Stimulated activated CD4-positive, alpha-beta T cell treated with anti-CD3 and anti-CD28 coated beads, Interleukin-1b, Interleukin-23, amount 100 ng/mL, for 48 hours (primary cell): ENCODE measurements around the gene SDR9C7.
"Not testable (repeated sequence)": the region's sequence is repeated elsewhere in the genome, so short reads cannot be mapped to it uniquely, and the experiment has no call there.

Source experiments
- DNase-seq: peaks from one replicate; pipeline ENCODE4 v3.0.0-alpha.2; 2020

SDR9C7 gene

DNA sequence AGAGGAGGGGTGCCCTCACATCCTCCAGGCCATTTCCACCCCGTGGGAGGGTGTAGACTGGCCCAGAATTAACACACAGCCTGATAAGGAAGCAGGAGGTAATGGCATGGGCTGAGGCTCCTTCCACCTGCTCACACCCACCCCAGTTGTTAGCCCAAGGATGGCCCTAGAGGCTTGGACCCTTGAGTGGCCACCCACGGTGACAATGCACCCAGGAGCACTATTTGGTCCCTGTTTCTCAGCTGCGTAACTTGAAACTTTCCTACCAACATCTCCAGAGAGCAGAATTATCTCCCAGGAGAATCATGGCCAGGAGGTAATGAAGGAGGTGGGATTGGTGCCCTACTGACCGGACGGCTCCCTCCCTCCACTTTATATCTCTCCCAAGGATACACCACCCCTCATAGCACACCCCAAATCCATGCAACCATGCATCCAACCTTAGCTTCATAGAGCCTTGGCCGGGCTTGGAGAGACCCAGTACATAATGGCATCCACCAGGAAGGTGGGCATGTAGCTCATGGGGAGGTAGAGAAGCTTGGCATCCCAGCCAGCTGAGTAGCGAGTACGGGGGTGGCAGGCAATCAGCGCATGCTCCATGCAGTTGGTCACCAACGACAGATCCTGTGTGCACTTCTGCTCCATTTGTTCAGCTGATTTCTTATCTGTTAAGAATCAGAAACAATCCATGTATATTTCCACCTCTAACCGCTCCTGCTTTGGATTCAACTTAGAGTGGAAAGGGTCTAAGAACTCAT is 17.6 kb upstream of the SDR9C7 start:
- no peak for DNase-seq

DNA sequence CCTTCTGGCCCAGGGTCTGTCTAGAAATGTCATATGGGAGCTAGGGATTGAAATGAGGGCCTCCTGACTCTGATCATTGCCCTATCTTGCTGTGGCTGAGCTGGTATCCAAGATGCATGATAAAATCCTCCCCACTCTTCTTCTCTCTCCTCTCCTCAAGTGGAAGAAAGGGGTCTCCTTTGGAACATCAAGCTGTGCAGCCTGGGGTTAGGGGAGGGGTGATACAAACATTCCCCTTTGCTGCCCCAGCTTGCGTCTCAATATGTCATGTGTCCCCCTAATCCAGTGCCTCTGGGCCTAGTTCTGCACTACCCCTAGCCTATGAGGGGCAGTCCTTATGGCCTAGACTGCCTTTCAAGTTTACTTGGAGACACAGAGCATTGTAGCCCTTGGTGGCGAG is 14.7 kb upstream of the SDR9C7 start:
- DNase-seq = no peak

DNA sequence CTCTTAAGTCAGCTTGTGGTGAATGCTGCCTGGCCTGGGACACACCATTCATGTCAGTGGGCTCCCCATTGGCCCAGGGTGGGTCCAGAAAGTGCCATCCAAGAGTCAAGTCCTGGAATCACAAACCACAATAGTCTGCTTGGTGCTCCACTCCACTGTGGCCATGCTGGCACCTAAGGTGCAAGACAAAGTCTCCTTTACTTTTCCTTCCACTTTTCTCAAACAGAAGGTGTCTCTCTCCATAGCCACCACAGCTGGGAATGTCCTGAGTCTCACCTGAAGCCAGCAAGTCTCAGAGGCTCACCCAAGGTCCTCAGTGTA is 14.2 kb upstream of the SDR9C7 start:
- DNase-seq = no peak

DNA sequence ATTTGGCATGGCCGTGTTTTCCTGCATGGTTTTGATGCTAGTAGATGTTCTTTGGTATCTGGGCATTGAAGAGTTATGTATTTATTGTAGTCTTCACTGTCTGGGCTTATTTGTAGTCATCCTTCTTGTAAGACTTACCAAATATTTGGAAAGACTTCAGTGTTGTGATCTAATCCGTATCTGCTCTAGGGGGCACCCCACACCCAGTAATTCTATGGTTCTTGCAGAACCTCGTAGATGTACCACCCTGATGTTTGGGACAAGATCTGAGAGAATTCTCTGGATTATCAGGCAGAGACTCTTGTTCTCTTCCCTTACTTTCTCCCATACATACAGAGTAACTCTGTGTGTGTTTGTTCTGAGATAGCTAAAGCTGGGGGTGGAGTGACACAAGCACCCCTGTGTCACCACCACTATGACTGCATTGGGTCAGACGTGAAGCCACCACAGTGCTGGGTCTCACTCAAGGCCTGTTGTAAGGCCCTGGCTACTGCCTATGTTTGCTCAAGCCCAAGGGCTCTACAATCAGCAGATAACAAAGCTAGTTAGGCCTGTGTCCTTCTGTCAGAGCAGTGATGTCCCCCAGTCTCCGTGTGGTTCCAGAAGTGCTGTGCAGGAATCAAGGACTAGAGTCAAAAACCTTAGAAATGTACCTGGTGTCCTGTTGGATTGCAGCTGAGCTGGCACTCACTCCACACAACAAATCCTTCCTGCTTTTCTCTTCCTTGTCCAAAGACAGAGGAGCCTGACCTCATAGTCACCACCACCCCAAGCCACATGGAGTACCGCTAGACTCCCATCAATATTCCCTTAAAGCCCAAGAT is 13.6 kb upstream of the SDR9C7 start:
- no peak for DNase-seq

DNA sequence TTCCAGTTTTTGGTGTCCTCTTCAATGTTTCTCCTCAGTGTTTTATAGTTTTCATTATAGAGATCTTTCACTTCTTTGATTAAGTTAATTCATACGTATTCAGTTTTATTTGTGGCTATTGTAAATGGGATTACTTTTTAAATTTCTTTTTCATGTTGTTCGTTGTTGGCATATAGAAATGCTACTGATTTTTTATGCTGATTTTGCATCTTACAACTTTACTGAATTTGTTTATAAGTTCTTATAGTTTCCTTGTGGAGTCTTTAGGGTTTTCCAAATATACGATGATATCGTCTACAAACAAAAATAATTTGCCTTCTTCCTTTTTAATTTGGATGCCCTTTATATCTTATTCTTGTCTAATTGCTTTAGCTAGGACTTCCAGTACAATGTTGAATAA is 9.7 kb upstream of the SDR9C7 start:
- no peak for DNase-seq

DNA sequence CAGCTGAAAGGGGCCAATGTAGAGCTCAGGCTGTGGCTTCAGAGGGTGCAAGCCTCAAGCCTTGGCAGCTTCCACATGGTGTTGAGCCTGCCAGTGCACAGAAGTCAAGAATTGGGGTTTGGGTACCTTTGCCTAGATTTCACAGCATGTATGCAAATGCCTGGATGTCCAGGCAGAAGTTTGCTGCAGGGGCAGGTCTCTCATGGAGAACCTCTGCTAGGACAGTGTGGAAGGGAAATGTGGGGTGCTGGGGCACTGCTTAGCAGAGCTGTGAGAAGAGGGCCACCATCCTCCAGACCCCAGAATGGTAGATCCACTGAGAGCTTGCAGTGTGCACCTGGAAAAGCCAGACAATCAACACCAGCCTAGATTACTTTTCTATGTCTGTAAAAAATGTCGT is 9.2 kb upstream of the SDR9C7 start:
- DNase-seq = not testable (repeated sequence)

DNA sequence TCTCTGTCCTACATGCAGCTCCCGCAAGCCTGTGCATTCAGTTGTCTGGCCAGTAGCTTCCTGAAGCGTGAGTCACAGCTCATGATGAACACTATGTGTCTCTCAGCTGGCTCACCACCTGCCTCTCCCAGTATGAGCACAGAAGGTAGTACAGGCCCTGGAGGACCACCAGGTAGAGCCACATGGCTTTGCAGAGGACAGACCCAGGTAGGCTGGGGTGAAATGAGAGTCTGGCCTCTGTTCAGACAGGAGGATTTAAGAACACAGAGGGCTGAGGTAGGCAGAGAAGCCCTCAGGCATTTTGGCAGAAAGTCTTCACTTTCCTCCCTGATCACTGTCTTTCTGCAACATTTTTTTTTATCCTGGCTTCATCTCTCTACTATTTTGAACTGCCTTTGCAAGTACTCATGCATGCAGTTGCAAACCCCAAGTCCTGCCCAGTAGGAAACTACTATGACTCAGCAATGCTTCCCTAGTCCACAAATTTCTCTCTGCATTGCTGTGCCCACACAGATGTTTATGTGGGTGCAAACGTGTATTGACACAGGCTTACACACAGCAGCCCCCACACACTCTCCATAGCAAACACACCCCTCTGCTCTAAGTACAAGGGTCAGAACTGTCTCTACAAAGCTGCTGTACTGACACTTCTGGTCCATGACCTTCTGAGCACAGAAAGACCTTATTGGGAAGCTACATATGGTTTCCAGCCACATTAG is 7.2 kb upstream of the SDR9C7 start:
- no peak for DNase-seq

DNA sequence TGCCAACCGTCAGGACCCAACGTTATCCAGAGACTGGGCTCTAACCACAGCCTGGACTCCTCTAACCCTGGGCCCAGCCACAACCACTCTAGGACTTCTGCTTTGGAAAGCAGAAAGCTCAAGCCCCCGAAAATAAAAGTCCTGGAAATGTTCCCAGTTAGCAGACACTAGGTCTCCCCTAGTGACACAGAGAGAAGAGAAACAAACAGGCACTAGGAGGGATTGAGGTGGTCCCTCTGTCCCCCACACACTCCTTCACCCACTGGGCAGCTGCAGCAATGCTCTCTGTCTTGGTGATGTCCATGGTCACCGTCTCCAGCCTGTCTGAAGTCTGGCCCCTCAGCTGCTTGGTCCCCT is 6.7 kb upstream of the SDR9C7 start:
- not testable (repeated sequence) for DNase-seq

DNA sequence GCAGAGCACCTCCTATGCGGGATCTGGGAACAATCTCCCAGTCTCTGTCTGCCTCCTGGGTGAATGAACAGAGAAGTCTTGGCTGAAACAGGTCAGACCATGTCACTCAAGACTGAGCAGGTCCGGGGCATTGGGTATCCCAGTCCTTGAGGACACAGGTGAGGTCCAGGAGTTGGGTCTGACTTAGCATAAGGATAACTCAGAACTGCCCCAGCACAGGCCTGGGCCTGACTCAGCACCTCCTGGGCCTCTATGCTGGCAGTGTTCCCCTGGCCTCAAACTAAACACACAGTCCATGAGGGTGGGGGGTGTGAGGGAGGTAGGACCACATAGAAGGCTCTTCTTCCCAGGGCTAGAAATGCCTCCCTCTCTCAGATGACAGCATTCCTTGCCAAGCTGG is 1.5 kb upstream of the SDR9C7 start:
- no peak for DNase-seq

DNA sequence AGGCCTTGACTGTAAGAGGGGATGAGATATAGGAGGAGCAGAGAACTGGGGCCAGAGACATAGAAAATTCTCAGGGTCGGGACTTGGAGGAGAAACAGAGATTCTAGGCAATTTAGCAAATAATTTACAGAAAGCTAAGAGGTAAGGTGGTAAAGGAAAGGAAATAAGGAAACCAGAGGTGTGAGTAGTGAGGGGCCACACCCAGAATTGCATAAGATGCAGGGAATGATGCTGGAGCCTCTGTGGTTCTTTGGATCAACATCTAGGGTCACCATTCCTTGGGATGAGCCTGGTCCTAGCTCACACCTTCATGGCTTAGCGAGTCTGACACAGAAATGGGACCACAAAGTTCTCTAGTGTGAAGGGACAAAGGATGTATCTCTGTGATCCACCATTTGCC is 949 bp upstream of the SDR9C7 start:
- no peak for DNase-seq

DNA sequence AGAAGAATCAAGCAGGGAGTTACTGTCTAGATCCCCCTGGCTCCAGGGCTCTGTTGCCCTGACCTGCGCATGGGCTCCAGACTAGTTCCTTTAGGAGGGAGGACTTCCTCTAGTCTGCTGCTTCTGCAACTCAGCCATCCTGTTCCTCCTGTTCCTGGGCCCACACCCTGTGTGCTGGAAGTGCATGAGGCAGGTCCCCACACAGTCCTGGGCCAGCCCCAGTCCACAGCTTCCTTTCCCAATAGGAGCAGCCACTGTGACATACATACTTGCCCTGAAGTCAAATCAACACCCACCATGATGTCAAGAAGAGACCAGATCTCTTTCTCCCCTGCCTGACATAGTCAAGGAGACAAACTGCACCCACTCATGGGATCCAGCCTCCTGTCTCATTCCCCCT is 1.3 kb downstream of the SDR9C7 start:
- DNase-seq = no peak

DNA sequence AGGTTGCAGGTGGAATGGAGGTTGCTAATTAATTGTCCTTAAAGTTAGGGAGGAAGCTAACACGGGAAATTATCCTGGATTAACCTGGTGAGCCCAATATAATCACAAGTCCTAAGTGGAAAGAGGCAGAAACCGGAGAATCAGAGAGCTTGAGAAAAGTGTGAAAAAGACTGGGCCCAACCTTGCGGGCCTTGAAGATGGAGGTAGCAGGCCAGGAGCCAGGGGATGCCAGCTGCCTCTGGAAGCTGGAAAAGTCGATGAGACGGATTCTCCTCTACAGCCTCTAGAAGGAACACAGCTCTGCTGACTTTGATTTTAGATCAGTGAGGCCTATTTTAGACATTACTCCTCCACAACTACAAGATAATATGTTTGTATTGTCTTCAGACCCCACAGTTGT is 2.1 kb downstream of the SDR9C7 start:
- DNase-seq = no peak

DNA sequence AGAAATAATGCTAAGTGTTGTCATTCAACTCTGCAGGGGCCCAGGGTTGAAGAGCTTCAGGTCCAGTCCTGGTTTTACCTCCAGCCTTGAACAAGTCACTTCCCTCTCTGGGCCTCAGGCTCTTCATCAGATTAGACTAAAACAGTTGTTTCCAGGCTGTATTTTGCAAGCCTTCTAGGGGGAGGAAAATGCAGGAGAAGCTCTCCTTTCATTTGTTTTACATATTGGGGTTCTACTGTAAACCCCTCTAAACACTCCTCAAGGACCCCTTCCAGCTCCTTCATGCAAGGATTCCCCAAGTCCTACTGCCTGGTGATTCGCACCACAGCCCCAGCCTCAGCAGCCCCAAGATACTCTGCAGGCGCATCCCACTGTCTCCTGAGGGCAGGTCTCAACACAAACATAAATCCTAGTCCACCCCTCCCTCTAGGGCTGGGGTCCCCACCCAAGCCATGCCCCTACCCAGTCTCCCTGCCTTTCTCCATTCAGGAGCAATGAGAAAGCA is 2.7 kb downstream of the SDR9C7 start:
- no peak for DNase-seq

DNA sequence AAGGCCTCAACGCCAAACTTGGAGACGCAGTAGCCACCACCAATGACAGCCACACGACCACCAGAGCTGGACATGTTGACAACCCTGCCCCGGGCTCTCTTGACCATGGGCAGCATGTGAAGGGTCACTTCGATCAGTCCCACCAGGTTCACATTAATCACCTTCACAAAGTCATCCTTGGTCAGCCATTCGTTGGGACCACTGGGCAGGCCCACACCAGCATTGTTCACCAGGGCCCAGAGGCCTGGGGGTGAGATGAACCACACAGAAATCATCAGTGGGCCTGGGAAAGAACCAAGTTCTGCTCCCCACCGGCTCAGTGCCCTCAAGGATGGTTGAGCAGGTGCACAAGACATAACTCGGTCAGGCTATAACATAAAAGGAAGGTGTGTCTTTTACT is 4.0 kb downstream of the SDR9C7 start:
- DNase-seq = no peak

DNA sequence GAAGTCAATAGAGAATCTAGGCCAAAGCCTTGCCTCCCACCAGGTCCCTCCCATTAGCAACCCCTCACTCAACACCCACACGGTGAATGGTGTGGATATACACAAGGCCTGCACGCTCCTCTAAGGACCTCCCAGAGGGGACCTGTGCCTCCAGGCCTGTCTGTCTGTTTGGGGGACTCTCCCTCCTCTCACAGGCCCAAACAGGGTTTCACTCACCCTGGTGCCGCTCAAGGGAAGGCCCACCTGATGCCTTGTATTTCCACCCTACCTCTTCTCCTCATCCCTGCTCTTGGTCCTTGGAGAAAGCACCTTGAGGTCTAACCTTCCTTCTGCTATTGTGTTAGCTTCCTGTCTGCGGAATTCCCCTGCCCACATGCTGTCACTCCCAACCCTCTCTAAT is 4.4 kb downstream of the SDR9C7 start:
- no peak for DNase-seq

DNA sequence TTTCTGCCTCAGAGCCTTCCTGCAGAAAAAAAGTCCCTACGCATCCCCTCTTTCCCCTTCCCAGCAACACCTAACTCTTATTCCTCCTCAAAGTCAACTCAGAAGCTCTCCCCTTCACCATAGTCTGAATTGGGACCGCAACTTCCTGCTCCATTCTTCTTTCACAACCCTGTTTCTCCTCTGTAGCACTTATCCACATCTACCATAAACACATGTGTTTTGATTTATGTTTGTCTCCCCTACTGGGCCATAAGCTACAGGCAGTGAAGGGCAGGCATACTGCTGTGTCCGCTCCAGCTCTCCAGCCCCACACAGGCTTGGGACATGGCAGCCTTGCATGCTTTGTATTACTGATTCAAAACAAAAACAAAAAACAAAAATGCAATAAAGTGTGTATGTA is 5.9 kb downstream of the SDR9C7 start:
- no peak for DNase-seq

DNA sequence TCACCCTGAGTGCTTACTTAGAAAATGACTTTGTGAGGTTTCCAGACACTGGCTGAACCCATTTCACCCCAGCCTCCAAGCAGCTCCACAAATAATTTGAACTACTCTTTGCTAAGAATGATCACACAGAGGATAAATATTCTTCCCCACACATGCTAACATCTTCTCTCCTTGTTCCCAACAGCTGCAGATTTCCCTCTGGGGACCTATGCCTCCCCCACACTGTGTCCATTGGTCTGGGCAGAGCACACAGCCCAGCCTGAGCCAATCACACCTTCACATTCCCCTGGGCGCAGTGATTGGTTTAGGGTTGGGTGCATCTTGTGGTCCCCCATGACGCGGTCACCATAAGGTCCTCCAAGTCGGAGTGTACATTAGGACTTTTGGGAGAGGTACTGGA is 6.9 kb downstream of the SDR9C7 start:
- DNase-seq = no peak

DNA sequence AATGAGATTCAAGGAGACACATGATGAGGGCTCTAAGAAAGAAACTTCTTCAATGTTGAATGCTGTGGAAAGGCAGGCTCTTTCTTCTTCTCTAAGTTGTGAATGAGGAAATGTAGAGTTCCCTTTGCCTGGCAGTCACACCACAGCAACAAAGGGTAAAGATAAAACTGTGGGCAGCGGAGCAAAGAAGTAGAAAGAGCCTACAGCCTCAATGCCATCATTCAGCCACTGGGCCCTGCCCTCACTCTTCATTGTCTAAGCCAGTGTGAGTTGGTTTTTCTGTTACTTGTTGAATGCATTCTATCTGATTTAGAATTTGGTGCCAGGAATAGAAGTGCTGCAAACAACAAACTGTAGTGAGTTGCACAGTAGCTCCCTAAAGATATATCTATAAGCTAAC is 12.2 kb downstream of the SDR9C7 start:
- no peak for DNase-seq

DNA sequence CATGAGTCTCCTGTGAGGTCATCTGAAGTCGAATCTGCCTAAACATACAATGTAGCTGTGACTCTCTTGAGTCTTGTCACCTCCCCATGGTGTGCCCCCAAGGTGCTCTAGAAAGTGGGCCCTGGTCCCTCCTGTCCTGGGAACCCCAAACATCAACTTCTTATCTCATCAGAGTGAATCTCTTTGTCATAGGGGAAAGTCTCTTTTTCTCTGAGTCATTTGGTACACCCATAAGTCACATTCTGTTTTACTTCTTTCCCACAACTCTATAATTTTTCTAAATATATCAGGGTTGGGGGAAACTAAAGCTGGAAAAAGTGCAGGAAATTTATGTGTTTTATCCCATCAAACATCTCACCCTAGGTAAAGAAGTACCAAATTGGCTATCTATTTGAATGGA is 12.9 kb downstream of the SDR9C7 start:
- no peak for DNase-seq

DNA sequence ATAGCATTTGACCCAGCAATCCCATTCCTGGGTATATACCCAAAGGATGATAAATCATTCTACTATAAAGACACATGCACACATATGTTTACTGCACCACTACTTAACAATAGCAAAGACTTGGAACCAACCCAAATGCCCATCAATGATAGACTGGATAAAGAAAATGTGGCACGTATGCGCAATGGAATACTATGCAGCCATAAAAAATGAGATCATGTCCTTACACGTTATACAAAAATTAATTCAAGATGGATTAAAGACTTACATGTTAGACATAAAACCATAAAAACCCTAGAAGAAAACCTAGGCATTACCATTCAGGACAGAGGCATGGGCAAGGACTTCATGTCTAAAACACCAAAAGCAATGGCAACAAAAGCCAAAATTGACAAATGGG is 16.1 kb downstream of the SDR9C7 start:
- DNase-seq = not testable (repeated sequence)

DNA sequence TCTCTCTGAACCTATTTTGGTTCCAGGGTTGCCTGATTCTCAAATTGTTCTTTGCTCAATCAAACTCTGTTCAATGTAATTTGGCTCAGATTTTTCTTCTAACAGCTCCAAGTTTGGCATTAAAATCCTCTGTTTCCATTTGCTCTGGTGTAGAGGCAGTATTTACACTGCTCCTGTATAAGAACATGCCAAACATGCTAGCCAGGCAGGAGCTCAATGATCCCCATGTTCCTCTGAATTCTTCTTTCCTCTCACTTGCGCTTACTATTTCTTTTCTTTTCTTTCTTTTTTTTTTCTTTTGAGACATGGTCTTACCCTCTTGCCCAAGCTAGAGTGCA is 17.2 kb downstream of the SDR9C7 start:
- DNase-seq = no peak

DNA sequence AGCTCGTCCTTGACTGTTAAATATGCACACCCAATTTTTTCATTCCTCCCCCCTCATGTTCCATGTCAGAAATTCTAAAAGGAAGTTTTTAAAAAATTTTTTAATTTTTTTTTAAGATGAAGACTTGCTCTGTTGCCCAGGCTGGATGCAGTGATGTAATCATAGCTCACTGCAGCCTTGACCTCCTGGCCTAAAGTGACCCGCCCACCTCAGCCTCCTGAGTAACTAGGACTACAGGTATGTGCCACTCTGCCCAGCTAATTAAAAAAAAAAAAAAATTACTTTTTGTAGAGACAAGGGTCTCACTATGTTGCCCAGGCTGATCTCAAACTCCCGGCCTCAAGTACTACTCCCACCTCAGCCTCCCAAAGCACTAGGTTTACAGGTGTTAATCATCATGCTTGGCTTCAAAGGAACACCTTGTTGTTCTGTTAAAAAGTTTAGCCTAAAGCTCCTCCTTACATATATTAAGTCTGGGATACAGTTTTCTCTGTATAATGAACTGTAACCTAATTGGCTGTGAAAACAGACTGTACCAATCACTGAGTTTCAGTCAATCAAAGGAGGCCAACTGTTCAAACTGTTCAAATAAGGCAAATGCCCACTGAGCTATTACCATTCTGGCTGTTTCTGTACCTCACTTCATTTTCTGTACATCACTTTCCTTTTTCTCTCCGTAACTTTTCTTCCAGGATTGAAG is 17.8 kb downstream of the SDR9C7 start:
- DNase-seq = no peak

DNA sequence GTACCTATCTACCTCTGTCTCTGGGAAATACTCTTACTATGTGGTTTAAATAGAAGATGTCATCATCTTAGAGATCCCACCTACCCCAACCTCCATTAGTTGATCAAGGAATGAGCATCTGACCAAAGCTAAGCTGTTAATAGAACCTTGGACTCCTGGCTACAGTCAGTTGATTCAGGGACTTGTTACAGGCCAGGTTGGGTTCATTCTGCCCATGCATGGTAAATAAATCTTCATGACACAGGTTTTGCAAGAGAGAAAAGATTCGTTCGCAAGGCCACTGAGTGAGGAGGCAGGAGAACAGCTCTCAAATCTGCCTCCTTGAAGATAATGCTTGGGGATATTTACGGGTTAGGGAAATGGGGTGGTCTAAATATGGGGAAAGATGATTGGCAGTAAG is 19.5 kb downstream of the SDR9C7 start:
- DNase-seq = no peak

DNA sequence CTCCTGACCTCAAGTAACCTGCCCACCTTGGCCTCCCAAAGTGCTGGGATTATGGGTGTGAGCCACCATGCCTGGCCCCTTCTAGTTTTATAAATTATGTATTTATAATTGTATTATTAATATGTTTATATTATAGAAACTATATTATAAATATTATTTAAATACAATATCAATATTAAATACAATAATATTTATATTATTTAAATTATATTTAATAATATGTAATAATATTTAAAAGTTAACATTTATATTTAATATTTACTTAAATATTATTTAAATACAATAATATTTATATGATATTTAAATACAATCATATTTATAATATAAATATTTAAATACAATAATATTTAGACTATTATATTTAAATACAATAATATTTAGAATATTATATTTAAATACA is 20.0 kb downstream of the SDR9C7 start:
- DNase-seq = no peak
